Epidermal melanocyte (primary cell): ENCODE measurements around the gene NOS1.

Experiments
- DNase-seq: peaks from one replicate; pipeline ENCODE4 v3.0.0; 2011; ENCODE audit warnings: low spot score; ENCODE audit not compliant: insufficient read length

Gene NOS1

DNA sequence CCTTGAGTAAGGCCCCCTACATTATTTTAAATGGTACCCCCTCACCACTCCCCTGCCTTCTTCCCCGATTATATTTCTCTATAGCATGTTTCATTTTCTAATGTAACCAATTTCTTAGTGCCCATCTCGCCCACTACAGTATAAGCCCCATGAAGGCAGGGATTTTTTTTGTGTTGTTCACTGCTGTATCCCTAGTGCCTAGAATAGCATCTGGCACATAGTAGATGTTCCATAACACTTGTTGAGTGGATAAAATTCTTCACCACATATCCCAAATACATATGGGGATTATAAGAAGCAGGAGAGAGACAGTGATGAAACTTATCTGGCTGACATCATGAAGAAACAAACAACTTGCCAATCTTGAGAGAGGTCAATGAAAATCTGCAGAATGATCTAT, 182.7 kb downstream of the NOS1 start:
- DNase-seq, result no peak

DNA sequence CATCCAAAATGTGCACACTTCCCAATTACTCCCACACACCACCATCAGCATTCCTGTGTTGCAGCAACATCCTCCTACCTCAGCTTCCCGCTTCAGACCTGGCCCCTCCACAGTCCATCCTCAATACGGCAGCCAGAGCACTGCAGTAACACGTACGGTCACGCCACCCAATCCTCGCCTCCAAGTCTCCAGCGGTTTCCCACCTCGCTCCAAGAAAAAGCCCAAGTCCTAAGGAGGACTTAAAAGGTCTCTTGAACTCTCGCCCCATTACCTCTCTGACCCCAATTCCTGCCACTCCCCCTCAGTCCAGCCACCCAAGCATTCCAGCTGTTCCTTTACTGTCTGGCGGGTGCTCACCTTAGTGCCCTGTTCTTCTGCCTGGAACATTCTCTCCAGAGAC, 183.1 kb downstream of the NOS1 start:
- no peak for DNase-seq

DNA sequence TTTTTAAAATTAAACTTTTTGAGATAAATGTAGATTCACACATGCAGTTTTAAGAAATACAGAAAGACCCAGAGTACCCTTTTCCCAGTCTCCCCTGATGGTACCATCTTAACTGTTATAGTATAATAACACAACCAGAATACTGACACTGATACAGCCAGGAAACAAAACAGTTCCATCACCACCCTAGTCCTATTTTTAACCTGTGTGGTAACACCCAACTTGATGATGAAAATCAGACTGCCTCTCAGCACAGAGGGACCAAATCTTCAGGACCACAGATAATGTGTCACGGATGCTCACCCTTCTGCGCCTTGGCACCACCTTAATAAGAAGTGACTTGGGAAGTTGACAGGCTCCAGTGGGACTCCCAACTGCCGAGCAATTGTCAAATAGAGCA, 189.3 kb downstream of the NOS1 start:
- DNase-seq, result no peak

DNA sequence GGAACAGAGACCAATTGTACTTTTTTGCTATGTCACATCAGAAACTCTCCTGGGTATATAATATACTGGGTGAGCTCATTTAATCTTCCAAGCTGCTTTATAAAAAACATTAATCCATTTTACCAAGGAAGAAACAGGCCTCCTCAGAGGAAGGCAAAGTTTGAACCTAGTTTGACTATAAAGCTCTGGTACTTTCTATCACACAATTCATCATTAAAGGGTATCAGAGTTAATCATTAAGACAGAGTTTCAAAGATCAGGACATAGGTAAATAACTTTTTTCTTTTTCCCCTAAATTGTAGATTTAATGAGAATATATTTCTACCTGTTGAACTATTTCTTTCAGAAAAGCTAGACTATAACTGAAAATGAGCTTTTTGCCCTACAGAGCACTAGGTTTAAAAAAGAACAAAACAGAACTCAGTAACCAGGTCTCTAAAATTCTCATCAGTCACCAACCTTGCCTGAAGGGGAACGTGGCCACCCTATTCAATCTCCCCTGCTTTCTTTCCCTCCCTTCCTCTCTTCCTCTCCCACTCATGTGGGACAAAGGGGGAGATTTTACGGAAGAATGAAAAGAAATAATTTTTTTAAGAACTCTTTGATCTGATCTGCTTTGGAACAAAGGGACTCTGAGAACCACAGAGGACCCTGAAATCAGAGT, 189.8 kb downstream of the NOS1 start:
- no peak for DNase-seq

DNA sequence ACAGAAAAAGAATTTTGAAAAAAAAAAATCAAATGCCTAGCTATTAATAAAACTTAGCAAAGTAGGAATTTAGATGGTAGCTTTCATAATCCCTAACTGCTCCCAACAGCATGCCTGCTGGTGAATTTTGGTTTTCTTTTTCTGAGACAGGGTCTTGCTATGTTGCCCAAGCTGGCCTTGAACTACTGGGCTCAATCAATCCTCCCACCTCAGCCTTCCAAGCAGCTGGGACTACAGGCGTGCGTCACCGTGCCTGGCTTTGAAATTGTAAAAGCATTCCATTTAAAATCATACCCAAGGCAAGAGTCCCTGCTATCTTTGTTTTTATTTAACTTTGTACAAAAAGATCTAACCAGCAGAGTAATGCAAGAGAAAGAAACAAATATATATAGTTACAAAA, 191.9 kb downstream of the NOS1 start:
- DNase-seq, result no peak

DNA sequence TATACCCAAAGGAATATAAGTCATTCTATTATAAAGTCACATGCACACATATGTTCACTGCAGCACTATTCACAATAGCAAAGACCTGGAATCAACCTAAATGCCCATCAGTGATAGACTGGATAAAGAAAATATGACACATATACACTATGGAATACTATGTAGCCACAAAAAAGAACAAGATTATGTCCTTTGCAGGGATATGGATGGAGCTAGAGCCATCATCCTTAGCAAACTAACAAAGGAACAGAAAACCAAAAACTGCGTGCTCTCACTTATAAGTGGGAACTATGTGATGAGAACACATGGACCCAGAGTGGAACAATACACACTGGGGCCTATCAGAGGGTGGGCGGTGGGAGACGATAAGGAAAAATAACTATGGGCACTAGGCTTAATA, 192.4 kb downstream of the NOS1 start:
- no peak for DNase-seq

DNA sequence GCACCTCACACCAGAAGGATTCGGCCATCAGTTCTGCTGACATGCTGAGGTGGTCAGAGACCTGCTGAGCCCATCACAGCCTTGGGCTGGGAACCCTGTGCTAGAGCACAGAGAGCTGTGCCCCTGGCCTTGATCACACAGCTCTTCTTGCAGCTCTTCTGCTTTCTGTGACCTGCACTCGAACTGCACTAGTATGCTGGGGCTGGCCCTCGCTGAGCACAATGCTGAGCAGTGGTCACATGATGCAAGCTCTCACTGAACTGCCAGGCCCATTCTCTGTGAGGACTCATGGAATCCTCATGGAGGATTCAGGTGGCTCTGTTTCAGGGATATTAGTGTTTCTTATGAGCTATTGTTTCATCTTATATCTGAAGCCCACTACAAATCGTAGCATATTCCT, 193.7 kb downstream of the NOS1 start:
- DNase-seq, result no peak

DNA sequence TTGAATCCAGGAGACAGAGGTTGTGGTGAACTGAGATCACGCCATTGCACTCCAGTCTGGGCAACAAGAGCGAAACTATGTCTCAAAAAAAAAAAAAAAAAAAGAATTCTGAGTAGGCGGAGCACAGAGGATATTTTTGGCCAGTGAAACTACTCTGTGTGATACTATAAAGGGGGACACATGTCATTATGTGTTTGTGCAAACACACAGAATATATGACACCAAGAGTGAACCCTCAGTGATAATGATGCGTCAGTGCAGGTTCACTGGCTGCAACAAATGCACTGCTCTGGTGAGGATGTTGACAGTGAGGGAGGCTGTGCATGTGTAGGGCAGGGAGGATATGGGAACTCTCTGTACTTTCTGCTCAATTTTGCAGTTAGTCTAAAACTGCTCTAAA, 195.3 kb downstream of the NOS1 start:
- no peak for DNase-seq

DNA sequence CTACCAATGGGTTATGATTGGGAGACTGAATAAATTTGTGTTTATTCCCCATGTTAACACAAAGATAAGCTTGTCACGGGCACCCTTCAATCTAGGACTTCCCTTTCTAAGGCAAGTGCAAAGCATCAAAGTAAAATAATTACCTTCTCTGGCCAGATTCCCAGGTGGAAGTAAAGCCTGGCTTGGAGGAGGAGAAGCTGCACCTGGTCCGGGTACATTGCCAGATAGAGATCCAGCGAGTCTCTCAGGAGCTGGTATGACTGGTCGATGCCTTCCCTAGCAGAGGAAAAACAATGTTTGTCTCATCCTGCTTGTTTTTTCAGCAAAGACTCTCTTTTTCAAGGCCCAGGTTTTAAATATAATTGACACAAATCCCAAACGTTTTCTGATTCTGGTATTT, 196.1 kb downstream of the NOS1 start:
- DNase-seq, result no peak

DNA sequence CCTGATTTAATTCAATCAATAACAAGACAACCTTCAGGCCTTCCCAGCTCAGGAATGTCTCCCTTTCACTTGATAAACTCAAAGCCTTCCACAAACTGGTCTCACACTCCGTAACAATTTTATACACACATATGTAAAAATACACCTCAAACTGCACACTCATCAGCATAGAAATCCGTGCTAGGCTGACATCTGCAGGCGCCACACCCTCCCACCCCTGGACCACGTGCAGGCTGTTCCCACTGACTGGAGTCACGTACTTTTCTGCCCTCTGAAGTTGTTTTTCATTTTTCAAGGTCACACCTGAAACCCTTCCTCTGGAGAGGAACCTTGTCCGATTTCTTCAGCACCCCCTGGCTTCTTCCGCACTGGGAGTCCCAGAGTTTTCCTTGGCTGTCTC, 198.8 kb downstream of the NOS1 start:
- DNase-seq, result no peak

DNA sequence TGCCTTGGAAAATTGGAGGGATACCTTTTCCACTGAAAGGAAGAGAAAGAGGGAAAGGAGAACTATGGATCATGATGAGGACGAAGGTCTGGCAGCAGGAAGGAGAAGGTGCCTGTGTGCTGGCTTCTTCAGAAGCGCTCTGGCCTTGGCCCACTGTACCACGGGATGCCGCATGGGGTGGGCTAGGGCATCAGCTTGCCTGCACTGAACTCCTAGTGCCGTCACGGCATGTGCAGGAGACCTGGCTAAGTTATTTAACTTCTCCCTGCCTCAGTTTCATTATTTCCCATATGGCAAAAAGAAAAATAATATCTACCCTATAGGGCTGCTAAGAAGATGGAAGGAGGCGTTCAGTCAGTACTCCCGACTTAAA, 199.3 kb downstream of the NOS1 start:
- DNase-seq, result no peak

DNA sequence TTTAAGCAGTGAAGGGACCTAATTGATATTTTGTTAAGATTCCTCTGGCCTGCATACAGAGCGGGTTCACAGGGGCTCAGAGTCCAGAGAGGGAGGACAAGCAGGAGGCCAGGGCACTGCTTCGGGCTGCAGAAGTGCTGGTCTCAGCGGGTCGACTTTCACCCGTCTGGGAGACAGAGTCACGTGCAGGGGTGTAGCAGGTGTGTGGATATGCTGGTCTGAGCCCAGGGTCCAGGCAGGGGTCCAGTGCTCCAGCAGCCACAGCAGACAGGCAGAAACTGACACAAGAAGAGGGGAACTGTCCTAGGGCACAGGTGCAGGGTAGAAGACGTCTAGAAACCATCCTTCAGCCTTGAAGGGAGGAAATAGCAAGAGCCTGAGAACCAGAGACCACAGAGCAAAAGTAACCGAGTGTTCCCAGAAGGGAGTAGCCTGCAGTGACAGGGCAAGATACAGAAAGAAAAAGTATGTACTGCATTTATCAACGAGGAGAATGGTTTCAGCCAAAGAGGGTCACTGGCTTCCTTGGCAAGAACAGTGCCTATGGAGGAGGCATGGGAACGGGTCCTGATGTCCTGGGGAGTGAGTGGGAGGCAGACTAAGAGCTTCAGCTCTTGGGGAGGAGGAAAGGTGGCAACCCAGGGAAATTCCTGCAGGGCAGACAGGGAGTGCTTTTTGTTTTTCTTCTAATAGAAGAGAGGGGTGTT, 199.8 kb downstream of the NOS1 start:
- DNase-seq, result no peak

DNA sequence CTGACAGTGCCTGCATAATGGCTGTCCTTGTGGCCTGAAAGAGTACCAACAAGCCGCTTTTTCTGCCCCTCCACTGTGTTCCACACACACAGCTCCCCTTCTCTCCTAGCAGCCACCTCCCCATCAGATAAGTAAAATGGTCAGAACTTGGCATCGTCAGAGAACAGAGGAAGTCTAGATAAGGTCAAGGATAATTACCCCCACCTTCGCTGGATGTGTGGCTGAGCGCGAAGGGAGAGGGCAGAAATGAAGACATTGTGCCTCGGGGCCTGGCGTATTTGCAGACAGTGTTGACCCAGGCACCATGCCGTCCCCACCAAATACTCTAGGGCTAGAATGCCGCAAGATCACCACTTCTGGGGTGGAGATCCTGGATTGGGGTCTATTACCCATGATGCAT, 201.8 kb downstream of the NOS1 start:
- no peak for DNase-seq

DNA sequence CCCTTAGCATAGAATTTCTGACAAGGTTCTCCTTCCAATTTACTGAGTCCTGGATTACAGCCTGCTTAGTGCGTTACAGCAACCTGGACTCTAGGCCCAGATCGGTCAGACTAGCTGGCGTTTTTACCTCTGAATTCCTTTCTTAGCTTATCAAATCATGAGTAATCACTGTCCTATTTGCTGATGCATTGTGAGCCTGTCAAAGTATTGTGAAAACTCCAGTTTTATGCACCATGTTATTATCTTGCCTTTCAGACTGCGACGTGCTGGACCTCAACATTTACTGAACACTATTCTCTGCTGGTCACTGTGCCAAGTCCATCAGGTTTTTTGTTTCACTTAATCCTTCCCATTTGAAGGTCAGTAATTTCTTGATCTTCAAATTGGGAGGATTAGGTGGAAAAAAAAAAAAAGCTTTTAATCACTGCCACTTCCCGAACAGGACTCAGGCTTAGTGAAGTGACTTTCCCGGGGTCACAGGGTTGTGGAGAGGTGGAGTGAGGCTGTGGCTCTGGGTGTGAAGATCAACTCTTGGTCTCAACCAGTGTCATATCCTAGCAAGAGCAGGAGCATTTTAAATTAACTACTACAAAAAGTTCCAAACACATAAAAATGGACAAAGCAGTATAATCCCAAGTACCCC, 202.4 kb downstream of the NOS1 start:
- no peak for DNase-seq
